GM19395 (cell line): ENCODE measurements around the gene RGP1.

Experiments
- ATAC-seq: cut with Tn5 transposase; IDR thresholded peaks from one replicate; pipeline ENCODE4 v1.9.1; 2021; ENCODE audit warnings: mild to moderate bottlenecking, moderate library complexity; ENCODE audit not compliant: unreplicated experiment

The RGP1 gene

GRCh38 chr9:35769763-35770162, 20.7 kb downstream of the RGP1 start:
- ATAC-seq = no peak

DNA sequence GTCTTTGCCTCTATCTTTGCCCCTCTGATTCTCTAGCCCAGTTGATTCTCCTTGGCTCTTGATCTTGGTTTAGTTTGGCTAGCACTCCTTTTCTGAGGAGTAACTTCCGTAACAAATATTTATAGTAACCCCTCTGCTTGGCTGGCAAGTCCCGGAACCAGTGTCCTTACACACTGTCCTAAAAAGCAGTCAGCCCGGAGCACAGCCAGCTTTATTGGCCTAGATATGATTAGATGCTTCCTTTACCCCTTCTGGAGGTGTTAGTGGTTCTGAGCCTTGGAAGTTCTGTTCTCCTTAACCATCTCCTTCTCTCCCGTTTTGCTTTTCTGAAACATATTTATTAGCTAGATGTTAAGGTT, 22.0 kb downstream of the RGP1 start:
- ATAC-seq = no peak

DNA sequence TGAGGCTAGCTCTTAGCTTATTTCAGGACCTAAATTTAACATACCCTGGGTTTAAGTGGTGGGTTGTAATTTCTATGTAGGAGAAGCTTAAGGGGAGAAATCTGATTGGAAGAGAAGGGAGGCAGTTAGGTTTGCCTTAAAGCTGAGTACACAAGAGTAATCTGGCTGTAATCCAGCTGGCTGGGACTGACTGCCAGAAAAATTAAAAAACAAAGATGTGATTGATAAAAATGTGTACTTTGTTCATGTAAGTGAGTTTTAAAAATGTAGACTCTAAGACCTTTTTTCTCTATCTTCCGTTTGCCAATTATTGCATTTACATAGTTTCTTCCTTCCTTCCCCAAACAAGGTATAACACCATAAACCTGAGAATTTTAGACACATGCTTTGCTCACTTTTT, 22.4 kb downstream of the RGP1 start:
- ATAC-seq = no peak

DNA sequence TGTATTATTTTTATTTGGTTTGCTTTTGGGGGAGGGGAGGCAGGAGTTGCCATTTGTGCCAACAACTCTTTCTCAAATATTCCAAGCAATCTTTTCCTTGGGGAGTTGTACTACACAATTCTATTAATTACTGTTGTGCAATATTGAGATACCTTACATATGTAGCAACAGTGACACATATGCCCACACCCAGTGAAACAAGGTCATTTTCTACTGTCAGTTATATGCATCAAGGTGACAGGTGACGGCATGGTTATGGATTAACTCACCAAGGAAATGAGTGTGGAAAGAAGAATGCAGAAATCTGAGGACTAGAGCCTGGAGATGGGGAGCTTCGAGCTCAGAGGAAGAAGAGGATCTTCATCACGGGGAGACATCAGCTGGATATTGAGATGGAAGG, 22.9 kb downstream of the RGP1 start:
- no peak for ATAC-seq

GRCh38 chr9:35774907-35775635, 26.0 kb downstream of the RGP1 start:
- ATAC-seq = no peak

GRCh38 chr9:35776018-35776417, 26.9 kb downstream of the RGP1 start:
- no peak for ATAC-seq

DNA sequence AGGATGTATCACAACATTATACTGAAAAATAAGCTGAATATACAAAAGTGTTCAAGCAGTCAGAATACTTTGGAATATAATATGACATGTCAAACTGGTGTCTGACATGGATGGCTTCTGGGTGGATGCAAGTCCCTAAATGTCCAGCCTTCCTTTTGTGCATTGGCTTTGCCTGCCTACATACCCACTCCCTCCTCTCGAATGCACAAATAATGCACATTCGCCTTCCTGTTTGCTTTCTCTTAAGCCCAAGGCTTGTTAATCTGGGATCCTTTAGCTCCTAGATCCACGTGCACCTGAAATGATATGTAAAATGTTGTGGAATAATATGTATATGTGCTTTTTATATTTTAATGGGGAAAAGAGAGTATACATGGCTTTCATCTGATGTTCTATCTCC, 29.4 kb downstream of the RGP1 start:
- ATAC-seq = no peak

DNA sequence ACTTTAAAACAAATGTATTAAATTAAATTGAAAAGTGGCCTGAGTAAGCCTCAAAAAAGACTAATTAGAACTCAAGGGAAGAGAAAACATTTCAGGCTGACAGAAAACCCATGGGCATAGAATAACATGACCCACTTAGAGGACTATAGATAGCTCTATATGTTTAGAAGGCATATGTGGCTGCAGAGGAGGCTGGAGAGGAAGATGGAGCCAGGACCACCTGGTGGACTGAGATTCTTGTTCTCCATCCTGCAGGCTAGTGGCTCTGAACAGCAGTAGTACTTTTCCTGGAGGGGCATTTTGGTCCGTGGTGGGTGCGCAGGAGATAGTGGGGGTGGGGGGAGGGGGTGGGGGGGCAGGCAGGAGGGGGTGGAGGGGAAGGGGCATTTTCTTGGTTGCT, 32.0 kb downstream of the RGP1 start:
- no peak for ATAC-seq

DNA sequence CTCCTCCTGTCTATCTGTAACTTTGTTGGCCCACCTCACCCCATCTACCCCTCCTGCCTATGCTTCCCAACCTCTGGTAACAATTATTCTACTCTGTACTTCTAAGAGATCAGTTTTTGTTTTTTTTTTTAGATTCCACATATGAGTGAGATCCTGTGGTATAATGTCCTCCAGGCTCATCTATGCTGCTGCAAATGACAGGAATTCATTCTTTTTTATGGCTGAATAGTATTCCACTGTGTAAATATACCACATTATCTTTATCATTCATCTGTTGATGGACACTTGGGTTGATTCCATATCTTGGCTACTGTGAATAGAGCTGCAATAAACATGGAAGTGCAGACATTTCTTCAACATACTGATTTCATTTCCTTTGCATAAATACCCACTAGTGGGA, 34.3 kb downstream of the RGP1 start:
- ATAC-seq = no peak

DNA sequence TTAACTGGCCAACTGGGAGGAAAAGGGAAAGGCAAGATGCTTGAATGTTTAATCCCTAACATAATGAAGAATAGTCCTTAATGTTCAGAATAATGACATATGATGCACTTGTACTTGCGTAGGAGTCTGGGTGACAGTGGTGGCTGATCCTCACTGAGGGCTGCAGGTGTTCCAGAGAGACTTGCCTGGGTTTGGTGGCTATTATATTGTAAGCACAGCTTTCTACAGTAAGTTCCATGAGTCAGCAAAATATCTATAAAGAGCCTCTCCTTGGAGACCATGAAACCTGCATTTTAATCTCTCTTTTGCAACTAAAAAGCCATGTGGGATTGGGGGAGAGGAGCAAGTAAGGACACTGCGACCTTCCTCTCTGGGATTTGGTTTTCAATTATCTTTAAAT, 40.5 kb downstream of the RGP1 start:
- ATAC-seq = no peak

DNA sequence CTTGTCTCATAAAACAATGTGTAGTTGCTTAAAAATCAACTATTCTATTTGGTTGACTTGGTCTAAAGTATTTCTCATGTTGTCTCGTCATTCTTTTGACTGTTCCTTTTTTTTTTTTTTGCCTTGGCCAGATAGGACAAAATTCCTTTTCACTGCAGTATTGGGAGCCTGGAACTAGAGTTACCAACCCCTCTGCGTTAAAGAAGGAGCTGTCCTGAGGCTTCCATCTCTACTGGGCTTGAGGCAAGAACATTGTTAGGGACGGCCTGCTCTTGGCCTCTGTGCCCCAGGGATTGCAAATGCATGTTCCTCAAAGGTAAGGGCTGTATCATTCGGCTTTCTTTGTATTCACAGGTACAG, 40.9 kb downstream of the RGP1 start:
- no peak for ATAC-seq

GRCh38 chr9:35790385-35791296, 41.6 kb downstream of the RGP1 start:
- peak; percentile 62 for ATAC-seq

GRCh38 chr9:35791297-35791921, 42.3 kb downstream of the RGP1 start, which contains the start of gene NPR2:
NPR2 (plus strand) TSS chr9:35791591; CDS start chr9:35792409, 818 bp downstream.
- ATAC-seq = no peak

- no peak for ATAC-seq
These were observed 43.1 kb downstream of the RGP1 start for GRCh38 chr9:35792024-35792813.

- no peak for ATAC-seq
These were observed 43.7 kb downstream of the RGP1 start for GRCh38 chr9:35792826-35793225.

- no peak for ATAC-seq
These were observed 44.4 kb downstream of the RGP1 start for GRCh38 chr9:35793461-35793860.

- no peak for ATAC-seq
These were observed 46.6 kb downstream of the RGP1 start for GRCh38 chr9:35795695-35796094.

- ATAC-seq = no peak
These were observed 48.4 kb downstream of the RGP1 start for GRCh38 chr9:35797311-35798109.

DNA sequence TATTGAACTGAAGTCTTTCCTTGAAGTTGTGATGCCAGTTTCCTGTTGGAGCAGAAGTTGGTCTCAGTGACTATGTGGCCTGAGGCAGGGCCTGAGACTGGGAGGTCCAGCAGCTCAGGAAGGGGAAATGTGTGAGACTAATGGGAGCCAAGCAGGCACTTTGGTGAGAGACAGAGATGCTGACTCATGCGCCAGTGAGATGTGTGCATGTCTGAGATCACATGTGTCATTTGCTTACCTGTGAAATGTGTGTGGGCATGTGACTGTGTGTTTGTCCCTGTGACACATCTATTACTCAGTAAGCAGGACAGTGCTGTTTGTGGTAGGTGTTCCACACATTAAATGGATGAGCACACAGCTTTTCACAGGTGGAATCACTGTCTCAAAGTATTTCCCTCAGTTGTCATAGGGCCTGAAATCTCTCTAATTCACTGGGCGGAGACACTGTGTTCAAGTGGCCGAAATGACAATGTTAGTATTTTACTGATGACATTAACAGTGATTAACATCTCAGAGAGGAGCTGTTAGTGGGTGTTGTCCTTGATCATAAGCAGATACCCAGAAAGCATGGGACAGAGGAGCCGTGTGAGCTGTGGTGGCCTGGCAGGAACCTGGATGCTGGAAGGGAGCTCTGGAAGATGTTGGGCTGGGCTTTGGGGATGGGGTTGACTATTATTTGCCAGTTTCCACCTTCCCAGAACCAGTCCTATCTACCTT, 49.7 kb downstream of the RGP1 start:
- no peak for ATAC-seq

DNA sequence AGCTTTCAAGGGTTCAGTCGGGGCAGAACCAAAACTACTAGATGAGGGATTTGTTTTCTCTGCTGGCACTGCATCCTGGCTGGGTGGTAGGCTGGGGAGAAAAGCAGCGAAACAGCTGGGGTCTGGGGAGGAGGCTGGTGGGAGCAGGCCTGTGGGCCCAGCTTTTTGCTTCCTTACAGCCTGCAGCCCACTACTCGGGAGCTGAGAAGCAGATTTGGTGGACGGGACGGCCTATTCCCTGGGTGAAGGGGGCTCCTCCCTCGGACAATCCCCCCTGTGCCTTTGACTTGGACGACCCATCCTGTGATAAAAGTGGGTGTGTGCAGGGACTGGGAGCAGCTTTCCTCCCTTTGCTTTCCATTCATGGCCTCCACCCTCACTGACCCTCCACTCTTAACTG, 51.4 kb downstream of the RGP1 start:
- ATAC-seq = no peak
